Activated T-helper 2 cell treated with anti-CD3 and anti-CD28 coated beads, Interferon-gamma antibody, Interleukin-2, Interleukin-4, amounts not matched to agents 10 μg/mL and 5 μg/mL and 100 μg/mL, durations not matched to agents 14 hours and 24 hours and 36 hours (primary cell): Measurements from ENCODE around the gene ADGRG3. TPM values are rescaled to one million over a fixed set of nuclear protein-coding genes. Genes with fewer than 3 reads are reported as not detected.
"Not testable (repeated sequence)": the region's sequence is repeated elsewhere in the genome, so short reads cannot be mapped to it uniquely, and the experiment has no call there.

Experiments
- DNase-seq: peaks from one replicate; pipeline ENCODE4 v3.0.0; 2021; ENCODE audit warnings: low spot score
- H3K27ac Mint-ChIP-seq: one replicate; pipeline ENCODE4 v1.8.0; 2021; ENCODE audit warnings: mixed read lengths
- H3K27me3 Mint-ChIP-seq: one replicate; pipeline ENCODE4 v1.8.0; 2021; ENCODE audit warnings: low read depth, mixed read lengths
- H3K36me3 Mint-ChIP-seq: one replicate; pipeline ENCODE4 v1.8.0; 2021; ENCODE audit warnings: low read depth, mixed read lengths
- H3K4me1 Mint-ChIP-seq: one replicate; pipeline ENCODE4 v1.8.0; 2021; ENCODE audit warnings: low read depth, mixed read lengths
- H3K4me3 Mint-ChIP-seq: one replicate; pipeline ENCODE4 v1.8.0; 2021; ENCODE audit warnings: low read depth, mild to moderate bottlenecking, moderate library complexity, mixed read lengths
- H3K9me3 Mint-ChIP-seq: one replicate; pipeline ENCODE4 v1.8.0; 2021; ENCODE audit warnings: mixed read lengths
- intact Hi-C: fragments of 100-400 bp; cut with micrococcal nuclease; formaldehyde crosslinking; loops from one replicate; pipeline ENCODE4 v1.15.1; 2023
- total RNA-seq: library from RNA; stranded (reverse); gene quantifications from 2 replicates; pipeline ENCODE4 v1.2.3, GENCODE V29; 2022

Gene ADGRG3
- total RNA-seq, 1 donor from 2014 or later, result not detected

DNA sequence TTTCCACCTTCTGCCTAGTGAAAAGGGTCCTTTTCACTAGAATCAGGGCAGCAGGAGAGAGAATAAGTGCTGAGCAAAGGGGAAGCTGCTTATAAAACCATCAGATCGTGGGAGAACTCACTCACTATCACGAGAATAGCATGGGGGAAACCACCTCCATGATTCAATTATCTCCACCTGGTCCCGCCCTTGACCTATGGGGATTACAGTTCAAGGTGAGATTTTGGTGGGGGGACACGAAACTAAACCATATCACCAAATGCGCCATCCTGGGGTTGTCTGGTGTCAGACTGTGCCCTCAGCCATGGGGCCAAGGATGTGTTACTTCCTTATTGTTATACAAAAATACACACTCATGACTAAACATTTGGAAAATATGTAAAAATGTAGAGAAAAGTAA, 57.0 kb downstream of the ADGRG3 start:
- no peaks in the 10 kb centered on the region for H3K4me1 Mint-ChIP-seq
- no peaks in the 10 kb centered on the region for H3K9me3 Mint-ChIP-seq
- no peak overlapping the region for H3K4me3 Mint-ChIP-seq
- no peak overlapping the region for H3K27ac Mint-ChIP-seq
- H3K36me3 Mint-ChIP-seq, result no peaks in the 10 kb centered on the region
- intact Hi-C loops, result no loop called here
- H3K27me3 Mint-ChIP-seq, result peaks cover 2% of the 10 kb centered on the region
- DNase-seq, result no peak

DNA sequence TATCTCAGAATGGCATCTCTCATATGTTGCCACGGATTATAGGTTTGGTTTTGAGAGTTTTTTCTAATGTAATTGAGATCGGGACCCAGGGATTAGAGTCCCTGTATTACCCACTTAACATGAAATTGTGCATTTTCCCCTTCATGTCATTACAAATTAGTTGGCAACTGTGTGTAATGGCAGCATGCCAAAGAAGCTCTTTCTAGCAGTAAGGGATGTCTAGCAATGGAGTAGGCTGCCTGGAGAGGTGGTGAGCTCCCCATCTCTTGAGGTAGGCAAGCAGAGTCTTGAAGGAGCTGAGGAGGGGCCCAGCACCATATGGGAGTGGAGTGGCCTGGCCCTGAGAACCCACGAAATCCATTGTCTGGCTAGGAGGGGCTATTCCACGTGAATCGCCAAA, 57.4 kb downstream of the ADGRG3 start:
- intact Hi-C loops, result no loop called here
- no peaks in the 10 kb centered on the region for H3K36me3 Mint-ChIP-seq

DNA sequence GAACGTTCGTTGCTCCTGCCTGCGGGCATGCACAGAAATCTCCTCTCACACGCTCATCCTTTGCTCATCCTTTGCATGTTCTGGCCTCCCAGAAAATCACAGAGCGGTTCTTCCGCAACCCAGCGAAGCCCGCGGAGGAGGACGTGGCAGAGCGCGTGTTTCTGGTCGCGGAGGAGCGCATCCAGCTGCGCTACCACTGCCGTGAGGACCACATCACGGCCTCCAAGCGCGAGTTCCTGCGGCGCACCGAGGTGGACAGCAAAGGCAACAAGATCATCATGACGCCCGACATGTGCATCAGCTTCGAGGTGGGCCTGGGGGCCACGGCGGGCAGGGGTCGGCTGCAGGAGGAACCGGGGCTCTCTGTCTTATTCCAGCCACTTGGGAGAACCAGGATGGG, 57.9 kb downstream of the ADGRG3 start:
- H3K4me1 Mint-ChIP-seq, result no peaks in the 10 kb centered on the region
- H3K27ac Mint-ChIP-seq, result no peak overlapping the region
- no peaks in the 10 kb centered on the region for H3K36me3 Mint-ChIP-seq
- no peak overlapping the region for H3K4me3 Mint-ChIP-seq
- intact Hi-C loops, result no loop called here
- peaks cover 2% of the 10 kb centered on the region for H3K27me3 Mint-ChIP-seq
- H3K9me3 Mint-ChIP-seq, result no peaks in the 10 kb centered on the region
- DNase-seq, result no peak

More for the DNA sequence above, 57.4 kb downstream of the ADGRG3 start:
- H3K4me3 Mint-ChIP-seq, result no peak overlapping the region
- H3K9me3 Mint-ChIP-seq, result no peaks in the 10 kb centered on the region
- no peak overlapping the region for H3K27ac Mint-ChIP-seq
- H3K27me3 Mint-ChIP-seq, result peaks cover 2% of the 10 kb centered on the region
- H3K4me1 Mint-ChIP-seq, result no peaks in the 10 kb centered on the region
- DNase-seq, result no peak

DNA sequence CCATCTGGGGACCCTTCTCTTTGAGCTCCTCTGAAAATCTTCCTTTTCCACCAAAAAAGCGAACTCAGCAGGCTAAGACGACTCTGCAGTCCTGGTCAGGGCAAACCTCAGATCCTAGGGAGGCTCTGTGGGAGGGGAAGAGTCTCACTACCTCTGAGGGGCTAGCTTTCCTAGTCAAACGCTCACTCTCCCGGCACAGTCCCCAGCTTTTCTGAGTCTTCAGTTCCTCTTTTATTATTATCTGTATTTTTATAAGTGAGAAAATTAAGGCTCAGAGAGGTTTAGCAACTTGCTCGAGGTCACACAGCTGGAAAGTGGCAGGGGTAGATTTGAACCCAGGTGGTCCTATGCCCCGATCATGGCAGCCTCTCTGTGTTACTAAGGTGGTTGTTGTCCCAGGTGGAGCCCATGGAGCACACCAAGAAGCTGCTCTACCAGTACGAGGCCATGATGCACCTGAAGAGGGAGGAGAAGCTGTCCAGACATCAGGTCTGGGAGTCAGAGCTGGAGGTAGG, 58.4 kb downstream of the ADGRG3 start:
- H3K27me3 Mint-ChIP-seq, result peaks cover 2% of the 10 kb centered on the region
- no peak overlapping the region for H3K4me3 Mint-ChIP-seq
- H3K36me3 Mint-ChIP-seq, result no peaks in the 10 kb centered on the region
- DNase-seq, result no peak
- no peak overlapping the region for H3K27ac Mint-ChIP-seq
- H3K9me3 Mint-ChIP-seq, result no peaks in the 10 kb centered on the region
- no peaks in the 10 kb centered on the region for H3K4me1 Mint-ChIP-seq
- intact Hi-C loops, result no loop called here

DNA sequence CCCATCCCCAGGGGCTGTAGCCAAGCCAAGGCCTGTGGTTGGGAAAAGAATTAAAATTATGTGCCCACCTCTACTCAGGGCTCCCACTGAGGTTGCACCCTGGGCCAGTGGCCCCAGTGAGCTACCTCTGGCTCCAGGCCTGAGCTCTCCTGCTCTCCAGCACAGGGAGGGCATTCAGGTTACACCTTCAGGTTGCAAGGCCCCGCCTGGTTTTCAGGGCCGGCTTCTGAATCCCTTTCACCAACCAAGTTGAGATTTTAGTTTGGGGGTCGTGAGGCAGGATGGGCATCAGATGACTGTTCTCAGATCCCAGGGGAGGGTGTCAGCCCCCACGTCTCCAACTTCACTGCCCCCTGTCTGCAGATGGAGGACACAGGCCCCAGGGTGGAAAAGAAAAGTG, 59.5 kb downstream of the ADGRG3 start:
- intact Hi-C loops, result no loop called here
- H3K4me1 Mint-ChIP-seq, result no peaks in the 10 kb centered on the region
- peaks cover 2% of the 10 kb centered on the region for H3K27me3 Mint-ChIP-seq
- peaks cover 1% of the 10 kb centered on the region for H3K9me3 Mint-ChIP-seq
- DNase-seq, result no peak
- H3K4me3 Mint-ChIP-seq, result no peak overlapping the region
- H3K27ac Mint-ChIP-seq, result no peak overlapping the region
- no peaks in the 10 kb centered on the region for H3K36me3 Mint-ChIP-seq

DNA sequence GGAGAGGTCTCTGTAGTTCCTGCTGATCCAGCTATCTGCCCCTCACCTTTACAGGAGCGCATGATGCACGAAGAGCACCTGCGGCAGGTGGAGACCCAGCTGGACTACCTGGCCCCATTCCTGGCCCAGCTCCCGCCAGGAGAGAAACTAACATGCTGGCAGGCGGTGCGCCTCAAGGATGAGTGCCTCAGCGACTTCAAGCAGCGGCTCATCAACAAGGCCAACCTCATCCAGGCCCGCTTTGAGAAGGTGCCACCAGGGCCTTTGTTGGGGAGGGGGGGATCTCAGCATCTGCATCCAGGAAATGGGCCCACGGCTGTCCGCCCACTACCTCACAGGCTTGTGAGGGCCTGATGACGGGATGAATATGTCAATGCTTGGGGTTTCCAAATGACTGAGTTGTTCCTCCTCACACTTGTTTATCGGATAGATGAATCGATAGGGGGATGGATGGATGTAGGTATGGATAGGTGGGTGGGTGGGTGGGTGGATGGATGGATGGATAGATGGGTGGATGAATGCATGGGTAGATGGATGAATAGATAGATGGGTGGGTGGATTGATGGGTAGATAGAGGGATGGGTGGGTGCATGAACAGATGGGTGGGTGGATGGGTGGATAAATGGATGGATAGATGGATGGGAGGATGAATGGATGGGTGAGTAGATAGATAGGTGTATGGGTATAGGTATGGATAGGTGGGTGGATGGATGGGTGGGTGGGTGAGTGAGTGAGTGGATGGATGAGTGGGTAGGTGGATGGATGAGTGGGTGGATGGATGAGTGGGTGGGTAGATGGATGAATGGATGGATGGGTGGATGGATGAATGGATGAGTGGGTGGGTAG, 60.5 kb downstream of the ADGRG3 start:
- intact Hi-C loops, result no loop called here
- no peaks in the 10 kb centered on the region for H3K4me1 Mint-ChIP-seq
- H3K9me3 Mint-ChIP-seq, result peaks cover 10% of the 10 kb centered on the region
- no peak overlapping the region for H3K27ac Mint-ChIP-seq
- H3K36me3 Mint-ChIP-seq, result peaks cover 6% of the 10 kb centered on the region
- peaks cover 2% of the 10 kb centered on the region for H3K27me3 Mint-ChIP-seq
- no peak for DNase-seq
- H3K4me3 Mint-ChIP-seq, result no peak overlapping the region

DNA sequence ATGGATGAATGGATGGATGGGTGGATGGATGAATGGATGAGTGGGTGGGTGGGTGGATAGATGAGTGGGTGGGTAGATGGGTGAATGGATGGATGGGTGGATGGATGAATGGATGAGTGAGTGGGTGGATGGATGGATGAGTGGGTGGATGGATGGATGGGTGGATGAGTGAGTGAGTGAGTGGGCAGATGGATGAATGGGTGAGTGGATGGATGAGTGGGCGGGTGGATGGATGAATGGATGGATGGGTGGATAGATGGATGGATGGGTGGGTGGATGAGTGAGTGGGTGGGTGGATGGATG, 61.0 kb downstream of the ADGRG3 start:
- intact Hi-C loops, result no loop called here
- DNase-seq, result no peak
- Mint-ChIP-seq H3K4me1 (no peaks in the 10 kb centered on the region), H3K9me3 (peaks cover 10% of the 10 kb centered on the region), H3K27me3 (peaks cover 2% of the 10 kb centered on the region), H3K27ac (no peak overlapping the region), H3K36me3 (peaks cover 6% of the 10 kb centered on the region), H3K4me3 (no peak overlapping the region)

DNA sequence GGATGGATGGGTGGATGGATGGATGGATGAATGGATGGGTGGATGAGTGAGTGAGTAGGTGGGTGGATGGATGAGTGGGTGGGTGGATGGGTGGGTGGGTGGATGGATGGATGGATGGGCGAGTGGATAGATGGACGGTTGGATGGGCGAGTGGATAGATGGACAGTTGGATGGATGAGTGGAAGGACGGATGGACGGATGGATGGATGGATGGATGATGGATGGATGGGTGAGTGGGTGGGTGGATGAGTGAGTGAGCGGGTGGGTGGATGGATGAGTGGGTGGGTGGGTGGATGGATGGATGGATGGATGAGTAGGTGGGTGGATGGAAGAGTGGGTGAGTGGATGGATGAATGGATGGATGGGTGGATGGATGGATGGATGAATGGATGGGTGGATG, 61.7 kb downstream of the ADGRG3 start:
- H3K9me3 Mint-ChIP-seq, result peaks cover 10% of the 10 kb centered on the region
- H3K27me3 Mint-ChIP-seq, H3K4me1 Mint-ChIP-seq, H3K36me3 Mint-ChIP-seq, DNase-seq, H3K27ac Mint-ChIP-seq, H3K4me3 Mint-ChIP-seq, intact Hi-C loops: not testable (repeated sequence)

DNA sequence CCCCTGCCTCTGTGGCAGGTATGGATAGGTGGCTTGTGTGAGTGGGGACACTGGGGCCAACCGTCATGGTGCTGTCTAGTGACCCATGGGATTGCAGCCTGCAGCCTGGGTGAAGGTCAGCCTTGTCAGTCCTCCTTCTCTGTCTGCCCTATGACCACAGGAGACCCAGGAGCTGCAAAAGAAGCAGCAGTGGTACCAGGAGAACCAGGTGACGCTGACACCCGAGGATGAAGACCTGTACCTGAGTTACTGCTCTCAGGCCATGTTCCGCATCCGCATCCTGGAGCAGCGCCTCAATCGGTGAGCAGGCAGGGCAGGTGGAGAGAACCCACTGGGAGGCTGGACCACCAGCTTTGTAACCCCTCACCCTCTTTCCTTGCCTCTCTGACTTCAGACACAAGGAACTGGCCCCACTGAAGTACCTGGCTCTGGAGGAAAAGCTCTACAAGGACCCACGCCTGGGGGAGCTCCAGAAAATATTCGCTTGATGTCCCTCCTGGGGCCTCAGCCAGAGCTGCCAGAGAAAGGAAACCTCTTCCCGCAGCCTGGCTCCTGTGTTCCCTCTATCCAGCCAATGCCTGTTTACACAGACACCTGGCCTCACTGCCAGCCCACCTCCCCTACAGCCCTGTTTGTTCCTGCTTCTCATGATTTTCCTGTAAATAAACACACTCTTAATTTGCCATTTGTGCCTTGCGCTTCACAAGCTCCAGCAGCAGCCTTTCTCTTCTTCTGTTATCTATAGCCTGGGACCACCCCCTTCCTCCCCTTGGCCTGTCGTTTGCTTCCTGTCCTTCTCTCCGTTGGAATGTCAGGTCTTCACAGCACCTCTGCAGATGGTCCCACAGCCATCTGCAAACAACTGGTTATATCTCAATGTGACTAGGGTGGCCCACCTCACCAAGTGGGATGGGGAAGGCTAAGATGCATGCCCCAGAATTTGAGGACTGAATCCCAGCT, 62.9 kb downstream of the ADGRG3 start:
- peaks cover 9% of the 10 kb centered on the region for H3K36me3 Mint-ChIP-seq
- no peak overlapping the region for H3K4me3 Mint-ChIP-seq
- H3K27me3 Mint-ChIP-seq, result no peaks in the 10 kb centered on the region
- H3K9me3 Mint-ChIP-seq, result peaks cover 10% of the 10 kb centered on the region
- H3K4me1 Mint-ChIP-seq, result peaks cover 1% of the 10 kb centered on the region
- H3K27ac Mint-ChIP-seq, result no peak overlapping the region
- intact Hi-C loops, result no loop called here
- no peak for DNase-seq

DNA sequence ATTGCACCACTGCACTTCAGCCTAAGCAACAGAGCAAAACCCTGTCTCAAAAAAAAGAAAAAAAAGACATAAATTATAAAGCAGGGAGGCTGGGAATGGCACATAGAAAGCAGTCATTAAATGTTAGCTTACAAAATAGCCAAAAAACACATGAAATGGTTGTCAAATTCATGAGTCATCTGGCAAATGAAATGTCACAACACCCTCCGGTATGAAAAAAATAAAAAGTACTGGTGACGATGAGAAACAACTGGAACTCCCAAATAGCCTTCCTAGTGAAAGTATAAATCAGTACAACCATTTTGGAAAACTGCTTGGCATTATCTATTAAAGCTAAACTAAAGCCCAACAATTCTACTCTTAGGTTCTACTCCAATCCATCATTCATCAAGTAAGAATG, 63.9 kb downstream of the ADGRG3 start:
- Mint-ChIP-seq H3K4me1 (peaks cover 9% of the 10 kb centered on the region), H3K36me3 (peaks cover 9% of the 10 kb centered on the region), H3K27me3 (no peaks in the 10 kb centered on the region), H3K9me3 (peaks cover 10% of the 10 kb centered on the region), H3K27ac (no peak overlapping the region), H3K4me3 (no peak overlapping the region)
- no peak for DNase-seq
- intact Hi-C loops, result no loop called here

DNA sequence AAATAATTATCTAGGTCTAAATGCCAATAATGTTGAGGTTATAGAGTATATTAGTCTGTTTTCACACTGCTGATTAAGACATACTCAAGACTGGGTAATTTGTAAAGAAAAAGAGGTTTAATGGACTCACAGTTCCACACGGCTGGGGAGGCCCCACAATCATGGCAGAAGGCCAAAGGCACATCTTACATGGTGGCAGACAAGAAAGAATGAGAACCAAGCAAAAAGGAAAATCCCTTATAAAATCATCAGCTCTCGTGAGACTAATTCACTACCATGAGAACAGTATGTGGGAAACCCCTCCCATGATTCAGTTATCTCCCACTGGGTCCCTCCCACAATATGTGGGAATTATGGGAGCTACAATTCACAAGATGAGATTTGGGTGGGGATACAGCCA, 64.6 kb downstream of the ADGRG3 start:
- intact Hi-C loops, result no loop called here
- Mint-ChIP-seq H3K27ac (no peak overlapping the region), H3K36me3 (peaks cover 14% of the 10 kb centered on the region)

DNA sequence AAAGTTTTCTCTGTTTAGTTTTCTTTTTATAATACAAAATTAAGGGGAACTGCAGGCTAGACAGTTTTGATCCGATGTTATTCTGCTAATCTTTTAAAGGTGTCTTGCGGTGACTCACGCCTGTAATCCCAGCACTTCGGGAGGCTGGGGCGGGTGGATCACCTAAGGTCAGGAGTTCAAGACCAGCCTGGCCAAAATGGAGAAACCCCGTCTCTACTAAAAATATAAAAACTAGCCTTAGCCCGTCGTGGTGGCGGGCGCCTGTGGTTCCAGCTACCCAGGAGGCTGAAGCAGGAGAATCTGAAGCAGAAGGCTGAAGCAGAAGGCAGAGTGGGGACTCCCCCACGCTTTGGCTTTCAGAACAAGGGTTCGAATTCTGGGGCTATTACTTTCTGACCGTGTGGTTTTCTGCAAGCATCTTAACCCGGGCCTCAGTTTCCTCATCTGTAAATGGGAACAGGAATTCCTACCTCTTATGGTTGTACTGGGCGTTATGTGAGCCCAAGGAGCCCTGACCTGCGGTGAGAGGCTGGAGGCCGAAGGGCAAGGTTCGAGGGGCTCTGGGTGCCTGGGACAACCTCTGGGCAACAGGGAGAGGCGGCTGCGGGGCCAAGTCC, 66.3 kb downstream of the ADGRG3 start:
- Mint-ChIP-seq H3K4me1 (peaks cover 15% of the 10 kb centered on the region), H3K27ac (peak overlapping the region; percentile 96), H3K27me3 (no peaks in the 10 kb centered on the region), H3K4me3 (peak overlapping the region; percentile 97), H3K9me3 (peaks cover 10% of the 10 kb centered on the region), H3K36me3 (peaks cover 14% of the 10 kb centered on the region)
- no peak for DNase-seq
- intact Hi-C loops, result loop anchor here (2.0 kb wide), 1 partner anchor 196 kb away; no protein-coding TSS in a partner anchor

More for the DNA sequence above, 64.6 kb downstream of the ADGRG3 start:
- Mint-ChIP-seq H3K9me3 (peaks cover 10% of the 10 kb centered on the region), H3K4me3 (no peak overlapping the region), H3K4me1 (peaks cover 15% of the 10 kb centered on the region), H3K27me3 (no peaks in the 10 kb centered on the region)
- DNase-seq, result no peak
